HEK293 (cell line): ENCODE measurements around the gene TLR10.

Experiments
- CTCF ChIA-PET: fragments of 350-600 bp; formaldehyde crosslinking; extraction: SDS; loops from one replicate; lab custom pipeline; 2021; ENCODE audit warnings: antibody characterized with exemption; lab: Yijun Ruan, JAX
- POLR2A ChIA-PET: fragments of 300-600 bp; formaldehyde crosslinking; extraction: SDS; loops from one replicate; lab custom pipeline; 2020; ENCODE audit warnings: antibody characterized with exemption, inconsistent platforms; lab: Yijun Ruan, JAX
- H3K27ac ChIP-seq: fragments of 200-500 bp; sonication (Bioruptor generic); 2 replicates; pipeline ENCODE4 v1.5.1; 2014; ENCODE audit warnings: low read depth, low read length, control low read depth, inconsistent platforms; ENCODE audit errors: extremely low read depth
- H3K36me3 ChIP-seq, 2 experiments: fragments of 200-500 bp in 1 of 2; sonication (Bioruptor generic) in 1 of 2; 1 replicate in 1 of 2; 2 replicates in 1 of 2; pipeline ENCODE4 v1.5.1; 2014 to 2017; ENCODE audit warnings: inconsistent platforms in 2 of 2, low read length in 2 of 2; ENCODE audit not compliant: control insufficient read depth in 2 of 2, insufficient read depth in 1 of 2
- H3K4me1 ChIP-seq: fragments of 200-500 bp; sonication (Bioruptor generic); 2 replicates; pipeline ENCODE4 v1.5.1; 2014; ENCODE audit warnings: mild to moderate bottlenecking, low read length, inconsistent platforms; ENCODE audit not compliant: control insufficient read depth, insufficient read depth
- H3K4me3 ChIP-seq: 2 replicates; pipeline ENCODE4 v1.5.1; 2011; ENCODE audit warnings: low read depth, mild to moderate bottlenecking, control low read depth, low read length, moderate library complexity
- H3K9me3 ChIP-seq: fragments of 200-500 bp; sonication (Bioruptor generic); 2 replicates; pipeline ENCODE4 v1.5.1; 2014; ENCODE audit warnings: low read depth, low read length, inconsistent platforms; ENCODE audit not compliant: control insufficient read depth, insufficient read depth
- BCL11A ChIP-seq: fragments of 450-650 bp; formaldehyde crosslinking; IDR thresholded peaks from 2 replicates; pipeline ENCODE4 v1.5.1; 2016; ENCODE audit warnings: low read depth, missing biosample characterization, missing genetic modification characterization
- KLF1 ChIP-seq: fragments of 450-650 bp; formaldehyde crosslinking; IDR thresholded peaks from 2 replicates; pipeline ENCODE4 v1.5.1; 2016; ENCODE audit warnings: missing biosample characterization, missing genetic modification characterization
- KLF8 ChIP-seq: fragments of 450-650 bp; formaldehyde crosslinking; IDR thresholded peaks from 2 replicates; pipeline ENCODE4 v1.5.1; 2016; ENCODE audit warnings: missing biosample characterization, missing genetic modification characterization
- MZF1 ChIP-seq: fragments of 450-650 bp; formaldehyde crosslinking; IDR thresholded peaks from 2 replicates; pipeline ENCODE4 v1.5.1; 2017; ENCODE audit warnings: missing biosample characterization, missing genetic modification characterization, borderline replicate concordance
- SCRT1 ChIP-seq: fragments of 450-650 bp; formaldehyde crosslinking; IDR thresholded peaks from 2 replicates; pipeline ENCODE4 v1.5.1; 2016; ENCODE audit warnings: missing biosample characterization, missing genetic modification characterization, borderline replicate concordance
- SCRT2 ChIP-seq: fragments of 450-650 bp; formaldehyde crosslinking; IDR thresholded peaks from 2 replicates; pipeline ENCODE4 v1.5.1; 2016; ENCODE audit warnings: missing biosample characterization, missing genetic modification characterization
- YY2 ChIP-seq: fragments of 450-650 bp; formaldehyde crosslinking; IDR thresholded peaks from 2 replicates; pipeline ENCODE4 v1.5.1; 2016; ENCODE audit warnings: missing biosample characterization, missing genetic modification characterization
- ZBTB8A ChIP-seq: fragments of 450-650 bp; formaldehyde crosslinking; IDR thresholded peaks from 2 replicates; pipeline ENCODE4 v1.5.1; 2016; ENCODE audit warnings: missing biosample characterization, missing genetic modification characterization
- ZNF239 ChIP-seq: fragments of 450-650 bp; formaldehyde crosslinking; IDR thresholded peaks from 2 replicates; pipeline ENCODE4 v1.5.1; 2016; ENCODE audit warnings: missing biosample characterization, missing genetic modification characterization
- ZNF561 ChIP-seq: fragments of 450-650 bp; IDR thresholded peaks from 2 replicates; pipeline ENCODE4 v1.5.1; 2018; ENCODE audit warnings: missing biosample characterization, missing genetic modification characterization, borderline replicate concordance
- ZNF610 ChIP-seq: fragments of 450-650 bp; formaldehyde crosslinking; IDR thresholded peaks from 2 replicates; pipeline ENCODE4 v1.5.1; 2016; ENCODE audit warnings: missing biosample characterization, missing genetic modification characterization, borderline replicate concordance
- ZNF639 ChIP-seq: fragments of 450-650 bp; formaldehyde crosslinking; IDR thresholded peaks from 2 replicates; pipeline ENCODE4 v1.5.1; 2016; ENCODE audit warnings: missing biosample characterization, missing genetic modification characterization
- ZNF830 ChIP-seq: fragments of 450-650 bp; IDR thresholded peaks from 2 replicates; pipeline ENCODE4 v1.5.0; 2018; ENCODE audit warnings: missing biosample characterization, missing genetic modification characterization, low read depth, mild to moderate bottlenecking, moderate library complexity
- ZNF837 ChIP-seq: fragments of 450-650 bp; formaldehyde crosslinking; IDR thresholded peaks from 2 replicates; pipeline ENCODE4 v1.5.1; 2016; ENCODE audit warnings: missing biosample characterization, missing genetic modification characterization
- TF ChIP-seq, protein P1 (sequence below): fragments of 450-650 bp; formaldehyde crosslinking; IDR thresholded peaks from 2 replicates; pipeline ENCODE4 v1.5.1; 2016; ENCODE audit warnings: missing biosample characterization, missing genetic modification characterization
- TF ChIP-seq, protein P2 (sequence below): fragments of 450-650 bp; formaldehyde crosslinking; IDR thresholded peaks from 2 replicates; pipeline ENCODE4 v1.5.1; 2016; ENCODE audit warnings: missing biosample characterization, missing genetic modification characterization
- TF ChIP-seq, protein P3 (sequence below): fragments of 450-650 bp; formaldehyde crosslinking; conservative IDR thresholded peaks from 2 replicates; pipeline ENCODE4 v1.5.1; 2016; ENCODE audit warnings: low read depth, missing biosample characterization, missing genetic modification characterization
- TF ChIP-seq, protein P4 (sequence below): fragments of 450-650 bp; formaldehyde crosslinking; conservative IDR thresholded peaks from 2 replicates; pipeline ENCODE4 v1.5.1; 2016; ENCODE audit warnings: low read depth, missing biosample characterization, missing genetic modification characterization

The TLR10 gene

GRCh38 chr4:38724475-38724808 is 58.3 kb downstream of the TLR10 start (continued):
- TF ChIP-seq, protein P1, sequence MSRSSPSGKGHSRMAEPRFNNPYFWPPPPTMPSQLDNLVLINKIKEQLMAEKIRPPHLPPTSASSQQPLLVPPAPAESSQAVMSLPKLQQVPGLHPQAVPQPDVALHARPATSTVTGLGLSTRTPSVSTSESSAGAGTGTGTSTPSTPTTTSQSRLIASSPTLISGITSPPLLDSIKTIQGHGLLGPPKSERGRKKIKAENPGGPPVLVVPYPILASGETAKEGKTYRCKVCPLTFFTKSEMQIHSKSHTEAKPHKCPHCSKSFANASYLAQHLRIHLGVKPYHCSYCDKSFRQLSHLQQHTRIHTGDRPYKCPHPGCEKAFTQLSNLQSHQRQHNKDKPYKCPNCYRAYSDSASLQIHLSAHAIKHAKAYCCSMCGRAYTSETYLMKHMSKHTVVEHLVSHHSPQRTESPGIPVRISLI (tag by site-specific recombination) = no peak
- TF ChIP-seq ZNF561 (tag by site-specific recombination) = no peak
- TF ChIP-seq SCRT2 = no peak
- TF ChIP-seq, protein P2, sequence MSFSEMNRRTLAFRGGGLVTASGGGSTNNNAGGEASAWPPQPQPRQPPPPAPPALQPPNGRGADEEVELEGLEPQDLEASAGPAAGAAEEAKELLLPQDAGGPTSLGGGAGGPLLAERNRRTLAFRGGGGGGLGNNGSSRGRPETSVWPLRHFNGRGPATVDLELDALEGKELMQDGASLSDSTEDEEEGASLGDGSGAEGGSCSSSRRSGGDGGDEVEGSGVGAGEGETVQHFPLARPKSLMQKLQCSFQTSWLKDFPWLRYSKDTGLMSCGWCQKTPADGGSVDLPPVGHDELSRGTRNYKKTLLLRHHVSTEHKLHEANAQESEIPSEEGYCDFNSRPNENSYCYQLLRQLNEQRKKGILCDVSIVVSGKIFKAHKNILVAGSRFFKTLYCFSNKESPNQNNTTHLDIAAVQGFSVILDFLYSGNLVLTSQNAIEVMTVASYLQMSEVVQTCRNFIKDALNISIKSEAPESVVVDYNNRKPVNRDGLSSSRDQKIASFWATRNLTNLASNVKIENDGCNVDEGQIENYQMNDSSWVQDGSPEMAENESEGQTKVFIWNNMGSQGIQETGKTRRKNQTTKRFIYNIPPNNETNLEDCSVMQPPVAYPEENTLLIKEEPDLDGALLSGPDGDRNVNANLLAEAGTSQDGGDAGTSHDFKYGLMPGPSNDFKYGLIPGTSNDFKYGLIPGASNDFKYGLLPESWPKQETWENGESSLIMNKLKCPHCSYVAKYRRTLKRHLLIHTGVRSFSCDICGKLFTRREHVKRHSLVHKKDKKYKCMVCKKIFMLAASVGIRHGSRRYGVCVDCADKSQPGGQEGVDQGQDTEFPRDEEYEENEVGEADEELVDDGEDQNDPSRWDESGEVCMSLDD (tag by site-specific recombination) = no peak
- no peak for TF ChIP-seq ZNF837
- TF ChIP-seq ZNF610 = no peak
- TF ChIP-seq, protein P3, sequence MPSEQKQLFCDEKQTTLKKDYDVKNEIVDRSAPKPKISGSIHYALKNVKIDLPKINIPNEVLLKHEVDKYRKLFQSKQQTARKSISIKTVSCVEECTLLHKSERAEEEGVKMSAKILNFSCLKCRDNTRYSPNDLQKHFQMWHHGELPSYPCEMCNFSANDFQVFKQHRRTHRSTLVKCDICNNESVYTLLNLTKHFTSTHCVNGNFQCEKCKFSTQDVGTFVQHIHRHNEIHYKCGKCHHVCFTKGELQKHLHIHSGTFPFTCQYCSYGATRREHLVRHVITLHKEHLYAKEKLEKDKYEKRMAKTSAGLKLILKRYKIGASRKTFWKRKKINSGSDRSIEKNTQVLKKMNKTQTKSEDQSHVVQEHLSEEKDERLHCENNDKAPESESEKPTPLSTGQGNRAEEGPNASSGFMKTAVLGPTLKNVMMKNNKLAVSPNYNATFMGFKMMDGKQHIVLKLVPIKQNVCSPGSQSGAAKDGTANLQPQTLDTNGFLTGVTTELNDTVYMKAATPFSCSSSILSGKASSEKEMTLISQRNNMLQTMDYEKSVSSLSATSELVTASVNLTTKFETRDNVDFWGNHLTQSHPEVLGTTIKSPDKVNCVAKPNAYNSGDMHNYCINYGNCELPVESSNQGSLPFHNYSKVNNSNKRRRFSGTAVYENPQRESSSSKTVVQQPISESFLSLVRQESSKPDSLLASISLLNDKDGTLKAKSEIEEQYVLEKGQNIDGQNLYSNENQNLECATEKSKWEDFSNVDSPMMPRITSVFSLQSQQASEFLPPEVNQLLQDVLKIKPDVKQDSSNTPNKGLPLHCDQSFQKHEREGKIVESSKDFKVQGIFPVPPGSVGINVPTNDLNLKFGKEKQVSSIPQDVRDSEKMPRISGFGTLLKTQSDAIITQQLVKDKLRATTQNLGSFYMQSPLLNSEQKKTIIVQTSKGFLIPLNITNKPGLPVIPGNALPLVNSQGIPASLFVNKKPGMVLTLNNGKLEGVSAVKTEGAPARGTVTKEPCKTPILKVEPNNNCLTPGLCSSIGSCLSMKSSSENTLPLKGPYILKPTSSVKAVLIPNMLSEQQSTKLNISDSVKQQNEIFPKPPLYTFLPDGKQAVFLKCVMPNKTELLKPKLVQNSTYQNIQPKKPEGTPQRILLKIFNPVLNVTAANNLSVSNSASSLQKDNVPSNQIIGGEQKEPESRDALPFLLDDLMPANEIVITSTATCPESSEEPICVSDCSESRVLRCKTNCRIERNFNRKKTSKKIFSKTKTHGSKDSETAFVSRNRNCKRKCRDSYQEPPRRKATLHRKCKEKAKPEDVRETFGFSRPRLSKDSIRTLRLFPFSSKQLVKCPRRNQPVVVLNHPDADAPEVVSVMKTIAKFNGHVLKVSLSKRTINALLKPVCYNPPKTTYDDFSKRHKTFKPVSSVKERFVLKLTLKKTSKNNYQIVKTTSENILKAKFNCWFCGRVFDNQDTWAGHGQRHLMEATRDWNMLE (tag by site-specific recombination) = no peak
- no peak for TF ChIP-seq KLF1 (tag by site-specific recombination)
- no peak for TF ChIP-seq MZF1 (tag by site-specific recombination)

GRCh38 chr4:38723726-38724474 is 58.9 kb downstream of the TLR10 start:
- TF ChIP-seq KLF1 (tag by site-specific recombination) (peak; percentile 90), ZNF239 (no peak)
- Histone ChIP-seq H3K4me3 (no peak overlapping the region), H3K27ac (no peak overlapping the region), H3K4me1 (peaks cover 3% of the 10 kb centered on the region; the same call in 1 of the 2 replicates), H3K9me3 (no peaks in the 10 kb centered on the region), H3K36me3 (no peaks in the 10 kb centered on the region)
- CTCF ChIA-PET = no interaction called here
- POLR2A ChIA-PET = no interaction called here

DNA sequence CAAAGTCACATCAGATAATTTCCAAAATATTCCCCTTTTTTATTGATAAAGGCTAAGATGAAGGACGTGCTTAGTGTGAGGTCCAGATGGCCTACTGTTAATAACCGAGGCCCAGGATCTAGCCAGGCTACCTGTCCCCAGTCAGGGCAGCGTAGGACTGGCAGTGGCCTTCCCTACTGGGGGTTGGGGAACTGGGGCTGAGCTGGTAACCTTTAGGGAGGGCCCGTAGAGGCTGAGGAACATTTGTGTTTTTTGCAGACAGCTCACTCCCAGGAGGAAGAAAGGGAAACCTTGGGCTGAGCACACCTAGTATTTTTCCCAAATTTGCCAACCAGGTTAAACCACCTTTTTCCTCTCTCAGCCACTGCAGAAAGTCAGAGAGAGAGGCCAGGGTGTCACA is 59.7 kb downstream of the TLR10 start:
- no peaks in the 10 kb centered on the region for H3K36me3 ChIP-seq
- peaks cover 3% of the 10 kb centered on the region; the same call in 1 of the 2 replicates for H3K4me1 ChIP-seq
- ChIA-PET CTCF (no interaction called here), POLR2A (no interaction called here)
- H3K27ac ChIP-seq = no peak overlapping the region
- no peaks in the 10 kb centered on the region for H3K9me3 ChIP-seq
- no peak overlapping the region for H3K4me3 ChIP-seq
- TF ChIP-seq SCRT1 (tag by site-specific recombination) (no peak), KLF8 (tag by site-specific recombination) (no peak), BCL11A (no peak), ZNF830 (tag by site-specific recombination) (no peak), YY2 (tag by site-specific recombination) (no peak), ZNF639 (tag by site-specific recombination) (no peak), ZBTB8A (tag by site-specific recombination) (no peak)
- TF ChIP-seq, protein P4, sequence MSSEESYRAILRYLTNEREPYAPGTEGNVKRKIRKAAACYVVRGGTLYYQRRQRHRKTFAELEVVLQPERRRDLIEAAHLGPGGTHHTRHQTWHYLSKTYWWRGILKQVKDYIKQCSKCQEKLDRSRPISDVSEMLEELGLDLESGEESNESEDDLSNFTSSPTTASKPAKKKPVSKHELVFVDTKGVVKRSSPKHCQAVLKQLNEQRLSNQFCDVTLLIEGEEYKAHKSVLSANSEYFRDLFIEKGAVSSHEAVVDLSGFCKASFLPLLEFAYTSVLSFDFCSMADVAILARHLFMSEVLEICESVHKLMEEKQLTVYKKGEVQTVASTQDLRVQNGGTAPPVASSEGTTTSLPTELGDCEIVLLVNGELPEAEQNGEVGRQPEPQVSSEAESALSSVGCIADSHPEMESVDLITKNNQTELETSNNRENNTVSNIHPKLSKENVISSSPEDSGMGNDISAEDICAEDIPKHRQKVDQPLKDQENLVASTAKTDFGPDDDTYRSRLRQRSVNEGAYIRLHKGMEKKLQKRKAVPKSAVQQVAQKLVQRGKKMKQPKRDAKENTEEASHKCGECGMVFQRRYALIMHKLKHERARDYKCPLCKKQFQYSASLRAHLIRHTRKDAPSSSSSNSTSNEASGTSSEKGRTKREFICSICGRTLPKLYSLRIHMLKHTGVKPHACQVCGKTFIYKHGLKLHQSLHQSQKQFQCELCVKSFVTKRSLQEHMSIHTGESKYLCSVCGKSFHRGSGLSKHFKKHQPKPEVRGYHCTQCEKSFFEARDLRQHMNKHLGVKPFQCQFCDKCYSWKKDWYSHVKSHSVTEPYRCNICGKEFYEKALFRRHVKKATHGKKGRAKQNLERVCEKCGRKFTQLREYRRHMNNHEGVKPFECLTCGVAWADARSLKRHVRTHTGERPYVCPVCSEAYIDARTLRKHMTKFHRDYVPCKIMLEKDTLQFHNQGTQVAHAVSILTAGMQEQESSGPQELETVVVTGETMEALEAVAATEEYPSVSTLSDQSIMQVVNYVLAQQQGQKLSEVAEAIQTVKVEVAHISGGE = no peak
